HG02798 (cell line): ENCODE measurements around the gene OR52N5.

Experiments
- ATAC-seq: cut with Tn5 transposase; IDR thresholded peaks from one replicate; pipeline ENCODE4 v1.9.1; 2021; ENCODE audit warnings: mild to moderate bottlenecking; ENCODE audit not compliant: unreplicated experiment, poor library complexity

OR52N5 gene

DNA sequence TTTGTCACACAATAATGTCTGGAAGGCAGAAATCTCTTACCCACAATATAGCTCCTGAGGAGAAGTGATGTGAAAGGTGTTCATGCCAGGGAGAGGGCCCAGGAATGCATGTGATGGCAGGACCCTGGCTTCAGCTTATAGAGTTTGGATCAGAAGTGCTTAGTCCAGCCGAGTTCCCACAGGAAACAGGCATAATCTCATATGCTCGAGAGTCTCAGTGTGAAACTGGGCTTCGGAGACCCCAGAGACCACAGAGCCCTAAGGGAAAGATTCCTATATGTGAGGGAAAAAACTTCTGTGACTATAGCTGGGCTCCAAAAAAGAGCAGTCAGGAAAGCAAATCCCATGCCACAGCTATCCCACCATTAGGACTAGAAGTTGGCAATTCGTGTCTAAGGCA lies at the start of gene OR52N5:
TSS of gene OR52N5 (minus strand) at position 101 of the 400 bp plus-strand sequence. CDS start 4,721 bp downstream, outside the sequence.
- no peak for ATAC-seq

GRCh38 chr11:5831196-5831829 lies 48.2 kb upstream of the OR52N5 start:
- ATAC-seq, result no peak

GRCh38 chr11:5818245-5818886 lies 35.2 kb upstream of the OR52N5 start:
- ATAC-seq, result peak; percentile 77

- no peak for ATAC-seq
These were observed 32.4 kb upstream of the OR52N5 start for GRCh38 chr11:5815534-5815933.

DNA sequence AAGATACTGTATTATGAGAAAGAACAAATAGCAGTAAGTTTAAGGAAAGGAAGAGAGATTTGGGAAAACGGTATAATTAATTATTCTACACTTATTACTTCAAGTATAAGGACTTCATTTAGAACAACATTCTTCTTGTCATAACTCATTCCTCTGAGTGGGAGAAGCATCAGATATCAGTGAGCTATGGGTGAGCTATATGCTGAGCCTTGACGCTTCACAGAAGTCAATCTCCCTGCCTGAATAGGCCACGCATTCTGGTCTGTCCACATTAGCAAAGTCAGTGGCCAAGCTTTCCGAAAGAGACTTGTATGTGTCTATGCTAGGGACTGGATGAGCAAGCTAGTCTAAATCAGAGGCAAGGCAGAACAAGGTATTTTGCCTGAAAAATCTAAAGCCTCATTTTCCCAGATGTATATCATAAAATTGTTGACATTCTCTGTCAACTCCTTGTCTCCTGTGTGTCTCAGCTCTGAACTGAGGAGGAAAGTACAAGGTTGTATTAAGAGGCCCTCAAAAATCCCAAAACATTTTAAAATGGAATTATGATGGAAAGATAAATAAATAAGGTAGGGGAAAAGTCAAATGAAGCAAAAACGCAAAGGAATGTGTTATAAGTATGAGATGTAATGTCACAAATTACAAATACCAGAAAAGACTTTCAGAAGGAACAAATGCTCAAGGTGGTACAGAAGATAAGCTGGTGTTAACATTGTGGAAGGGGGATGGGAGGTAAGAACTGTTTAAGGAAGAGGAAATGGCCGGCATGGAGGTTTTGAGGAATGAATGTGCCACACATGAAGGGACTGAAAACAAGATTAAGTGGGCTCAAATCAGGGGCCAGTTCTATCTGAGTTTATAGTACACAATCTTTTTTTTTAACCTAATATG lies 27.0 kb upstream of the OR52N5 start:
- no peak for ATAC-seq

- peak; percentile 20 for ATAC-seq
These were observed 26.0 kb upstream of the OR52N5 start for GRCh38 chr11:5809122-5809519.

- peak; percentile 96 for ATAC-seq
These were observed 25.5 kb upstream of the OR52N5 start, which contains the start of gene OR52N2 for GRCh38 chr11:5808500-5809121. TSS of gene OR52N2 (plus strand) at chr11:5808924. CDS start at chr11:5820336, 11,412 bp downstream.

DNA sequence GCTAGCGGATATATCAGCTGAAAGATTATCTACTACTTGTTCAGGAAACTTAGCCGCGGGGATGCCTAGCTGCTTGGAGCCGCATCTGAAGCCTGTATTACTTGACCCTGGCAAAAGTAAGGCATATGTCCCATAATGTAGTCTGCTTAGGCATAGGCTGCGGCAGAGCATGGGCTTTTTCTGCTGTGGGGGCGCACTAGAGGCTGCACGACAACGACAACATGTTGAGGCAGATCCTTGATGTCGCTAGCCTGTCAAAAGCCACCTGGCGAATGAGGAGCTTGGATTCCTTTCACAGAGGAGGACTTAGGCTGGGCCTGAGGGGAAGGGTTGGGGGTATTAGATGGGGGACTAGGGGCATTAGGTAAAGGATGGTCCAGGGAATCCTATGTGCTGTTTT lies 24.4 kb upstream of the OR52N5 start:
- no peak for ATAC-seq

DNA sequence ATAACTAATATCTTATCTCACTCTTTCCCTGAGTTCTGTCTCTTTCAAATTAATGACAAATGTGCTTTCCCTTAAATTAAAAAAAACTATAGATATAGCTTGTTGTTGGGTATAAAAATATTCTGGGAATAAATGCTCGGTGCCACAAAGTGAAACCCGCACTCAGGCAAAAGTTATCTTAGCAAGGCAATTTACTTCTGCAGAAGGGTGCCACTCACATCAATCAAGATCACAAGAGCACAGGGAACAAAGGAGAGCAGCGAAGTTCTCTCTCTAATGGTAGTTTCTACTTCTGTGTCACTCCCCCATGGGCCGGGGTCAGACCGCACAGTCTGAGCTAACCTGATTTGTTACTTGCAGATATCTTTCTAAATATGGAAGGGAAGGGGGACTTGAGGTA lies 20.8 kb upstream of the OR52N5 start:
- ATAC-seq, result no peak

- ATAC-seq, result no peak
These were observed 13.4 kb upstream of the OR52N5 start for GRCh38 chr11:5796541-5796940.

- ATAC-seq, result no peak
These were observed 8.0 kb upstream of the OR52N5 start, which contains the start of gene OR52N1 for GRCh38 chr11:5791165-5791564. TSS of gene OR52N1 (minus strand) at chr11:5791265. CDS start at chr11:5788816, 2,449 bp downstream.

DNA sequence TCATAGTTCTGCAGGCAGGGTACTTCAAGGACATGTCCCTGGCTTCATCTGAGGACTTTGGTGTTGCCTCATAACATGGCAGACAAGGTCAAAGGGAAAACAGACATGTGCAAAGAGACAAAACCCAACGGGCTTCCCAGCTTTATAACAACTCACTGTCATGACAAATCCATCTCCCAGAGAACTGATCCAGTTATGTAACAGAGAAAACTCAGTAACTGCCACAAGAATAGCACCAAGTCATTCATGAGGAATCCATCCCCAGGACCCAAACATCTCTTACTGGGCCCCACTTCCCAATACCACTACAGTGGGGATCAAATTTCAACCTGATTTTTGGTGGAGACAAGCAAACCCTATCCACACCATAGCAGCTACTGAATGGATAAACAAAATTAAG lies 16.1 kb downstream of the OR52N5 start:
- no peak for ATAC-seq

- no peak for ATAC-seq
These were observed 29.2 kb downstream of the OR52N5 start, which contains the start of gene OR52N4 for GRCh38 chr11:5753943-5754342. TSS of gene OR52N4 (plus strand) at chr11:5754243. CDS start at chr11:5754741, 498 bp downstream.

DNA sequence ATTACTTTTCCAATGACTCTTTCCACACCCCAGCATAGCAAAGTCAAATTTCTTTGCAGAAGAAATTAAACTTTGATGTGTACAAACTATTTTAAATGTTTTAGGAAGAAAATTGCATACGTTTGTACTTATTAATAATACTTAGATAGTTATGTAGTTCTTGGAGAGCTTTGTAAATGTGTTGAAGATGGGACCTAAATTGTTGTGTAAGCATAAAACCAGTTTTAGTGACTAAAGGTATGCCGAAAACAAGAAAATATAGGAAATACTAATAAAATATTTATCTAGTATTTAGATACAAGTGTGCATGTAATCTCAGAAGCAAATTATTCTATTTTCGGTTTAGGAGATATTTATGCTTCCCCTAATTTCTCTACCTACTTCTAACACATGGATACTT lies 33.3 kb downstream of the OR52N5 start:
- no peak for ATAC-seq

GRCh38 chr11:5746614-5747013 lies 36.5 kb downstream of the OR52N5 start:
- no peak for ATAC-seq

DNA sequence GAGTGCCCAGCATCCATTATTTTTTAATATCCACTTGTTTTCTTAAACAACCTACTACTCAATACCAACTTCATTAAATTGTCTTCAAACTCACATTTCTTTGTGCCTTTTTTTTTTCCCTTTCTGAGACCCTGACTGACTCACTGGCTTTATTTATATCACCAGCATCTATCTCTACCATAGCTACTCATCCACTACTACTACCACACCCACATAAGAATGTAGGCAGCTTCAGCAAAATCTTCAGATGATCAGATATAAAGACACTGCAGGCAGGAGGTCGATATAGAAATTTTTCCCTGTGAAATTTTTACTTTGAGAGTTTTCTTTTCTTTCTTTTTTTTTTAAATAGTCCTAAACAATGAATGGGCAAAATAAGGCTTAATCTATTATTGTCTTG lies 44.7 kb downstream of the OR52N5 start:
- no peak for ATAC-seq

DNA sequence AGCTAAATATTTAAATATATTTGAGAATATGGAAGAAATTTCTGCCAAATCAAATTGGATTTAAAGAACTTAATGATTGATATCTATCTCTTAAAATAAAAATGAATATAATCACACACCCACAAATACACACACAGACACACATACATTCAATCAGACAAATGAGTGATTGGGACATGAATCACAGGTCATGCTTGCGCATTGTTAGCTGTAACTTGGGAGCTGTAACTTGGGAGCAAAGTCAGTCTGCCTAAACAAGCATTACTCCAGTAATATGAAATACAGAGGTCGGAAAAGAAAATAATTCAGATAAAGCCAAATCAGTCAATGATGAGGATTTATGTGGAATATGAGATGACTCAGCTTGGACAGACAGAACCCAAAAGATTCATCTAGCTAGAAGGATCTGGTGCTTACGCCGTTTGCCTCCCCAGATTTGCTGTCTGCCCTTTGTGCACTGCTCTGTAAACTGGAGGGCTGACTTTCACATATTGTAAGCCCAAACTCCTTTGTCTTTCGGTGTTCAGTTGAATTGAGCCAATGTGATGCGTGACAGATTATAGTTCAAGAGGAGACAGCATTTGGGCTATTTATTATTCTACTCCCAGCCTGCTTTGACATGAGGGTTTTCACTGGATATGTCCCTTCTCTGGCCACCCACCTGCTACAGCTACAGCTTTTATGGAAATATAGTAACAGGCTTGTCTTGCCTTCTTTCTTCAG lies 45.3 kb downstream of the OR52N5 start:
- ATAC-seq, result no peak

- ATAC-seq, result no peak
These were observed 46.1 kb downstream of the OR52N5 start for GRCh38 chr11:5737091-5737490.

DNA sequence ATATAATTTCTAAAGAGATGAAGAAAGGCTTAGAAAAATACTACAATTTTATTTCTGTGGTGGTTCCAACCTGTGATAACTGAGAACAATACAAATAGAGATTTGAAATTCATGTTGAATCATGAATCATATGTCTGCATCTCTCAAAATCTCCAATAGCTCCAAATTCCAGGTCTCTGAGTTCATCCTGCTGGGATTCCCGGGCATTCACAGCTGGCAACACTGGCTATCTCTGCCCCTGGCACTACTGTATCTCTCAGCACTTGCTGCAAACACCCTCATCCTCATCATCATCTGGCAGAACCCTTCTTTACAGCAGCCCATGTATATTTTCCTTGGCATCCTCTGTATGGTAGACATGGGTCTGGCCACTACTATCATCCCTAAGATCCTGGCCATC lies 46.8 kb downstream of the OR52N5 start, which contains the start of gene OR56B1:
TSS of gene OR56B1 (plus strand) at position 53 of the 400 bp plus-strand sequence. CDS start at position 122, 69 bp downstream.
- ATAC-seq, result no peak

DNA sequence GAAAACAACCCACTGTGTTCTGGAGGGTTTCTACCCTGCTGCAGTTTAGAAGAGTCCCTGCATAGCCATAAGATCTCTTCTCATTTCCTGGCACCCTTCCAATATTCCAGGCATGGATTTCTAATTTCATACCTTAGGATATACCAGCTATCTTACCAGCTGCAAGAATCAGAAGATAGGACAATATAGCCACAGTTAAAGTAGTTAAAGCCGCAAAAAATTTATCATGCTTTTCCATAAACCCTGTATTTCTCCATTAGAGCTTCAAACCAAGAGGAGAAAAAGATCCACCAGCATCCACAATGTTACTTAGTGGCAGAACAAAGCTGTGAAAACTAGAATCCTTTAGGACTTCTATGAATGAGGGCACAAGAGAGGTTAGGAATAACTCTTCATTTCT lies 55.5 kb downstream of the OR52N5 start:
- ATAC-seq, result no peak
